D721Med (cell line): ENCODE results near the gene MYO15B.

Source experiments
- DNase-seq: peaks from one replicate; pipeline ENCODE4 v3.0.0; 2011; ENCODE audit warnings: low spot score; ENCODE audit not compliant: insufficient read length
- FAIRE-seq: peaks from 2 replicates; lab custom pipeline; 2011; peaks lifted over from hg19 to GRCh38; lab: Jason Lieb, UNC
- TF ChIP-seq, protein P1 (sequence below): IDR thresholded peaks from 2 replicates; pipeline ENCODE4 v1.5.1; 2012; ENCODE audit warnings: mild to moderate bottlenecking, control low read depth; ENCODE audit not compliant: insufficient read depth; ENCODE audit errors: missing control alignments

MYO15B gene

DNA sequence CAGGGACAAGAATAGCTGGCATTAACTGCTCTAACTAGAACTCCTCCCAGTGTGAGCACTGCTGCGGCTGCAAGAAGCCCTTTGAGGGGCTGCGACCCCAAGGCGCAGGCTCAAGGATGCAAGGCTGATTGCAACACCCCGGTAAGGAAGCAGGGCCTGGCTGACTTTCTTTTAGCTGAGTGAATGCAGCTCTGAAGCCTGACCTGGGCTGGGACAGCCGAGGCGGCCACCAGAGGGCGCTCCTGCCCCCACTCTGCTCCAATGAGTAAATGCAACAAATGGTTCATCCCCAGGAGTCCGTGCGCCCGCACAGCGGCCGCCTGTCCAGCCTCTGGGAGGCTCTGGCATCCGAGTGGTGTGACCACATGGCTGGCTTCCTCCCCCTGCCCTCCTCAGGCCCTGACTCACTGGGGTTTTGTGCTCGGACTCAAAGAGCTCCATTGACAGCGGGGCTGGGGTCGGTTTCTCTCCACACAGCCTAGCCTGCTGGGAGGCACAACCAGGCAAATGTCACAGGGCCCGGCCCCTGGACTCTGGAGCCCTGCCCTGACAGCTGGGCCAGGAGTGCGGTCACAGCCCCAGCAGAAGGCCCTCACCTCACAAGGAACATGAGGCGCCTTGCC is 45.4 kb downstream of the MYO15B start, which contains the start of gene SMIM5:
SMIM5 (plus strand) TSS at position 572 of the 623 bp plus-strand sequence. CDS start 6,768 bp downstream, outside the sequence.
- FAIRE-seq (no peak), DNase-seq (peak; percentile 99)

GRCh38 chr17:75633486-75634375 is 46.1 kb downstream of the MYO15B start:
- no peak for FAIRE-seq
- DNase-seq: no peak
- TF ChIP-seq, protein P1, sequence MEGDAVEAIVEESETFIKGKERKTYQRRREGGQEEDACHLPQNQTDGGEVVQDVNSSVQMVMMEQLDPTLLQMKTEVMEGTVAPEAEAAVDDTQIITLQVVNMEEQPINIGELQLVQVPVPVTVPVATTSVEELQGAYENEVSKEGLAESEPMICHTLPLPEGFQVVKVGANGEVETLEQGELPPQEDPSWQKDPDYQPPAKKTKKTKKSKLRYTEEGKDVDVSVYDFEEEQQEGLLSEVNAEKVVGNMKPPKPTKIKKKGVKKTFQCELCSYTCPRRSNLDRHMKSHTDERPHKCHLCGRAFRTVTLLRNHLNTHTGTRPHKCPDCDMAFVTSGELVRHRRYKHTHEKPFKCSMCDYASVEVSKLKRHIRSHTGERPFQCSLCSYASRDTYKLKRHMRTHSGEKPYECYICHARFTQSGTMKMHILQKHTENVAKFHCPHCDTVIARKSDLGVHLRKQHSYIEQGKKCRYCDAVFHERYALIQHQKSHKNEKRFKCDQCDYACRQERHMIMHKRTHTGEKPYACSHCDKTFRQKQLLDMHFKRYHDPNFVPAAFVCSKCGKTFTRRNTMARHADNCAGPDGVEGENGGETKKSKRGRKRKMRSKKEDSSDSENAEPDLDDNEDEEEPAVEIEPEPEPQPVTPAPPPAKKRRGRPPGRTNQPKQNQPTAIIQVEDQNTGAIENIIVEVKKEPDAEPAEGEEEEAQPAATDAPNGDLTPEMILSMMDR: peak; percentile 56

More for the DNA sequence above, 45.4 kb downstream of the MYO15B start, which contains the start of gene SMIM5:
- TF ChIP-seq, protein P1: peak; percentile 95

DNA sequence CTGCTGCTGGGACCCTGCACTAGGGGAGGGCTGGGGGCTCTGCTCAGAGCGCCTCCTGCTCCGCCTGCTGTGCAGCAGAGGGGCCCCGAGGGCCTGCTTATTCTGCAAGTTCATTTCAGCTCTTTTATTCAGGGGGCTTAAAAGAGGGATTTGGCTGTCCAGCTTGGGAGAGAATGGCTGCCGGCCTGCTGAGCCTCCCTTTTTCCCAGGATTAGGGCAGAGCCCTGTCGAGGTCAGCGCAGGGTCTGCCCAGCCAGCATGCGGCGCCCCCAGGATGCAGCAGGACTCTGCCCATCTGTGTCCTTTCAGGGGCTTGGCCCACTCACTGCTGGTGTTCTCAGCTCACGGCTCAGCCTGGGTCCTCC is 46.8 kb downstream of the MYO15B start:
- TF ChIP-seq, protein P1: no peak
- FAIRE-seq: no peak
- DNase-seq: no peak

GRCh38 chr17:75634754-75635609 is 47.4 kb downstream of the MYO15B start:
- TF ChIP-seq, protein P1: no peak
- no peak for FAIRE-seq

DNA sequence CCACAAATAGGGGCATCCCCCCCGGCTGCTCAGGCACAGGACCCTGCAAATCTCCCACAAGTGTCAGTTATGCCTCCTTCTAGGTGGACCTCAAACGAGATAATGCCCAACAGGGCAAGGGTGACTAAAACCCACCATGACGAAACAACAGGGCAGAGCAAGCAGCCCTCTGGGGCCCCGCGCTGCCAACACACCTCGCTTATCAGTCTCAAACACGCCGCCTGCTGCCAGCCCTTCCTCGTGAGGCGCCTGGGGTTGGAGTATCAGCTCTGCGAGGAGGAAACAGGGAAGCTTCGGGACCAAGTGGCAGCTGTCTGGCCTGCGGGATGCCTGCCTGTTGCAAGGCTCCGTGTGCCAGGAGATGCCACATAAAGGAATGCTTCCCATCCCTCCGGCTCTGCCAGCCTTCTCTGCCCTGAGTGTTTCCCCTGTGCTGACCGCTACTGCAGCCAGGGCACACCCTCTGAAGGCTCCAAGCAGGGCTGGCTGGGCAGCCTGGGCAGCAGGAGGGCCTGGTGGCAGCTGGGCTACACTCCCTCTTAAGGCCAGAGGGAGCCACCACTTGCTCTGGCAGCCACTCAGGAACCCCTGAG is 48.1 kb downstream of the MYO15B start:
- TF ChIP-seq, protein P1: no peak
- no peak for FAIRE-seq

More at GRCh38 chr17:75634754-75635609, 47.4 kb downstream of the MYO15B start:
- DNase-seq: no peak

GRCh38 chr17:75636381-75637142 is 49.0 kb downstream of the MYO15B start:
- DNase-seq: peak; percentile 17
- TF ChIP-seq, protein P1: no peak
- no peak for FAIRE-seq

More for the DNA sequence above, 48.1 kb downstream of the MYO15B start:
- no peak for DNase-seq
